C4-2B (cell line): ENCODE data around the gene GLB1L2.

Experiments used
- CTCF ChIP-seq: fragments of 450-650 bp; conservative IDR thresholded peaks from 2 replicates; pipeline ENCODE4 v1.5.1; 2017; ENCODE audit warnings: mild to moderate bottlenecking
- ZFX ChIP-seq: fragments of 450-650 bp; IDR thresholded peaks from 2 replicates; pipeline ENCODE4 v1.6.1; 2017

- TF ChIP-seq CTCF (no peak), ZFX (no peak)
These were observed 8.0 kb downstream of the GLB1L2 start for GRCh38 chr11:134339756-134340155.
